NCI-H446 (cell line): ENCODE results near the gene KLHL26.

Source experiments
- DNase-seq, 2 experiments: peaks; one replicate each; lab custom pipeline; 2025; lab: John Stamatoyannopoulos, UW

The KLHL26 gene

DNA sequence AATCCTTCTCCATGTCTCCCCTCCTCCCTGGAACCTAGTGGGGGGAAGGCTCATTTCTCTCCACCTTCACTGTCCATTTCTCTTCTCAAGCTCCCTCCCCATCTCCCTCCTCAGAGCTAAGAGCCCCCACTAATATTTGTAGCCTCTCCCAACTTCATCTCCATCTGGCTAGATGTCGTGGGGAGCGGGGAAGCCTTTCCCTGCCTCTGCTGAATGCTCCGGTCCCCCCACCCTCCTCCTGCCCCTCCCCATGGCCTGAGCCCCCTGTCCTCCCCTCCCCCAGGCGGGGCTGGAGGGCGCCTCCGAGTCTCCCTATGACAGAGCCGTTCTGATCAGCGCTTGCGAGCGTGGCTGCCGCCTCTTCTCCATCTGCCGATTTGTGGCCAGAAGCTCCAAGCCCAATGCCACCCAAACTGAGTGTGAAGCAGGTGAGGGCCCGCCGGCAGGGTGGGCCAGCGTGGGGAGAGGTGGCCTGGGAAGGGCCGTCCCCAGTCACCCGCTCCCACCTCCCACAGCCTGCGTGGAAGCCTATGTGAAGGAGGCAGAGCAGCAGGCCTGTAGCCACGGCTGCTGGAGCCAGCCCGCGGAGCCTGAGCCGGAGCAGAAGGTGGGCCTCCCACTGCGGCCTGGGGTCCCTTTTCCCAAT, 23.1 kb upstream of the KLHL26 start:
- DNase-seq, result no peak

GRCh38 chr19:18616023-18616422, 20.8 kb upstream of the KLHL26 start:
- no peak for DNase-seq

GRCh38 chr19:18617562-18617961, 19.3 kb upstream of the KLHL26 start:
- DNase-seq, result no peak

GRCh38 chr19:18618236-18618635, 18.6 kb upstream of the KLHL26 start:
- DNase-seq, result no peak

GRCh38 chr19:18620311-18620710, 16.5 kb upstream of the KLHL26 start:
- DNase-seq, result no peak

- DNase-seq, result no peak
Observed at GRCh38 chr19:18620902-18621301, 15.9 kb upstream of the KLHL26 start.

- DNase-seq, result no peak
Observed at GRCh38 chr19:18626906-18627305, 9.9 kb upstream of the KLHL26 start.

DNA sequence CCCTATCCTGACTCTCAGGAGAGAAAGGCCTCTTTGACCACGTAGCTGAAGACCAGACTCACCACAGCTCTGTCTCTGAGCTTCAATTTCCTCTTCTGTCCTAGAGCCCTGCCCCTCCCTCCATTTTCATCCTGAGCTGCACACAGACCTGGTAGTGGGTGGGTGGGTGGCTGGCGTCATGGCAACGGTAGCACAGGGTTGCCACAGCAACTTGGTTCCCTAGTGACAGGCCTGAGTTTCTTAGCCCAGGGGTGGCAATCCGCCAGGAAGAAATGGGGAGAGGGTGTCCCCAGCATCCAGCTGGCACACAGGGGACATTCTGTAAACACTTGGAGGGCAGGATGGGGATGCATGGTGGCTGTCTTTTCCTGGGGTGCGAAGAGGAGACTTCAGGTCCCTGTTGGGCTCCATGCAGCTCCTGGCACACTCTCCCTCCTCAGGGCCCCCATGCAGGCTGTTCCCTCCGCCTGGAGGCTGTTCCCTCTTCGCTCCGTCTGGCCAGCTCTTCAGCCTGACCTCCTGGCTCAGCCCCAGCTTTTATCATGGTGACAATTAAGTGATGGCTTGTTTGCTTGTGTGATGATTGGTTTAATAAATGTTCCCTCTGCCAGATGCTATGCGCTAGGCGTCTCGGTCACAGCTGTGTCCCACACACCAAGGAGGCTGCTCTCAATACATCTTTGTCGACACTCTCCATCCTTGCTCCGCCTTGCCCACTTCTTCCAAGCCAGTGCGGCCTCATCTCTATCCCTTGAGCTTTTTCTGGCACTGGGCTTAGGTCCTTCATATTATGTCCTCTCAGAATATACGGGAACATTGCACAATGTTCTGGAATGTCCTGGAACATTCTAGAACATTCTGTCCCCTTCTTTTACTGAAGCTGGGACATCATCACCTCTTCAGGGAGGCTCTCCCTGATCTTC, 7.4 kb upstream of the KLHL26 start:
- no peak for DNase-seq

- no peak for DNase-seq
Observed at GRCh38 chr19:18633321-18633720, 3.5 kb upstream of the KLHL26 start.

DNA sequence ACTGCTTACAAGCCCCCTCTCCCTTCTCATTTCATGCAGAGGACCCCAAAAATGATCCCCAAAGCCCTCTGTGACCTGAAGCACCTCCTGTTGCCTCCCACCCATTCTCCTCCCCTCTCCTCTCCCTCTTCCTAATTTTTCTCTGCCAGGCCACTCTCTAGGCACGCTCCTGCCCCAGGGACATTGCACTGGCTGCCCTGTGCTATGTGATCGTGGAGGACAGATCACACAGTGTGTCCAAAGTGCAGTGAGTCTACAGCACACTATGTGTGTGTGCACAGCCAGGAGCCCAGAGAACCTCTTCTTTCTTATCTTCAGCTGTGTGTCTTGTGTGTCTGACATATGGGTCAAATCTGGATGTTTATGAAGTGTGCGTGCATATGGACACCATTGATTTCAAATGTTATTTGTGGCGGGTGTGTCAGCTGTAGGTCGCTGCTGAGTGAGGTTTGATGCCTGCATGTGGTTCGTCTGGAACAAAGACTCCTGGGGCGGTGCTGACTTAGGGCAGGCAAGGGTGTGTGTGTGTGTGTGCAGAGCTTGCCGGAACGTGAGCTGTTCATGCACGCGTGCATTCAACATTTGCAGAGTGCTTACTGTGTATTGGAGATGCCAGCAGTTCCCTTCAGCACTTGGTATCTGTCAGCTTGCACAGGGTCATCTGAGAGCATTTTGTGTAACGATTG, 2.1 kb upstream of the KLHL26 start:
- DNase-seq, result no peak

DNA sequence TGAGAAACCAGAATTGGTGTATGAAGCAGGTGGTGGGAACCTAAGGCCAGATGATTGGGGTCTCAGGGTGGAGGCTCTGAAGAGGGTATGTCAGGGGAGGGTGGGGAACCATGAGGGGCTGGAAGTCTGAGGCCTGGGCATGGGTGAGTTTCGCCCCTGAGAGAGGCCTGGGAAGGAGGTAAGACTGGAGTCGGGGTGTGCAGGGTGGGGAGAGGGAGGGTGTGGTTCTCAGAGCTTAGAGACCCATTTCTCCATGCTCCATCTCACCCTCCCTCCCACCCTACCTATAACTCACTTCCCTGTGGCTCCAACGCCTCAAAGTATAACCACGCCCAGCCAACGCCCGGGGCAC, 1.0 kb upstream of the KLHL26 start:
- DNase-seq, result no peak

GRCh38 chr19:18636183-18636968, 452 bp upstream of the KLHL26 start:
- peak; percentile 95 to 98 for DNase-seq

DNA sequence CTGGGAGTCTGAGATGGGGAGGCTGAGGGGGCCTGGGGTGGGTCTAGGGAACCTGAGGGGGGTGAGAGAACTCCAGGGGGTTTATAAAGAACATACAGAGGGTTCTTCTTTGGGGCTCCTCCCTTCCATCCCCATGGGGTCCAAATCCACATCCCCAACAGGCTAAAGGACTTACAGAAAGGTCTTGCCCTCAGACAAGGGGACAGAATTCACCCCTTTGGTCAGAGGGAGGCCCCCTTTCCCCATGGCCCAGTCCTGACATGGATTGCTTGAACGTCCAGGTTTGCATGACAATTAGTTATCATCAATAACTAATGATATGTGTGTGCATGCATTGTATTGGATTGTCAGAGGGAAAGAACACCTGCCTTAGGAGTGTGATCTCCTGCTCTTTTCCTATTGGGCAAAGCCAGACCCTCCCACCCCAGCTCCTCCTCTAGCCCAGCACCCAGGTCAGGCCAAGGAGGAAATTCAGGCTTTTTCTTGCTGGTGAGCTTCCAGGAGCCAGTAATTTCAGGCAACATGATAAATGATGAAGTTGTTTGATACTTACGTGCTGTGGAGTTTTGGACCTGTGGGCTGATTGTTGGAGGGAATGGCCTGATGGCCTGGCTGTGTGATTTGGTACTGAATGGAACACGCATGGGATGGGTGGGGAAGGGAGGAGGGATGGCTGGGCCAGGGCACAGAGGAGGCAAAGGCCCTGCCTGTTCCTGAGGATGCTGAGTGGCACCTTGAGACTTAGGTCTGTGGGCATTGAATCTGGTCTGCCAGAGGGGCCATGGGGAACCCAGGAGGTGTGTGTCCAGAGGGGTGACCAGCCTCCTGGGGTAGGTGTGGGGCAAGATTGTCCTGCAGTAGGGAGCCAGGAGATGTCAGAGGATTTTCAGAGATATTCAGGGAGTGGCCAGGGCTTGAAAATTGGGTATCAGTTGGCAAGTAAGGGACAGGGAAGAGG, 1.1 kb downstream of the KLHL26 start:
- DNase-seq, result no peak

- no peak for DNase-seq
Observed at GRCh38 chr19:18639706-18640243, 2.9 kb downstream of the KLHL26 start.

GRCh38 chr19:18644196-18645034, 7.6 kb downstream of the KLHL26 start:
- DNase-seq, result no peak

GRCh38 chr19:18645035-18645511, 8.2 kb downstream of the KLHL26 start:
- DNase-seq, result no peak

- no peak for DNase-seq
Observed at GRCh38 chr19:18646535-18647370, 9.9 kb downstream of the KLHL26 start.

DNA sequence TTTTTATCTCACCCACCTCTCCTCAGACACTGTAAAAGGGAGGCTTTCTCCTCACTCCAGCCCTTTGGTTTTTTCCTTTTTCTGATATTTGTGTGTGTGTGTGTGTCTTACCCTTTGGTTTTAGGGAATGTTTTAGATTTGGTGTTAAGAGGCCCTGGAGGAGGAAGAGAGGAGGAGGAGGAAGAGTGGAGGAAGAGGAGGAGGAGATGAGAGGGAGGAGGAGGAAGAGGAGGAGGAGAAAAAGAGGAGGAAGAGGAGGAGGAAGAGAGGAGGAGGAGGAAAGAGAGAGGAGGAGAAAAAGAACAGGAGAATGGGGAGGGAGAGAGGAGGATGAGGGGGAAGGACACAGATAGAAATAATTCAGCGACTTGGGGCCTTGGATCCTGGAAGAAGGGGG, 10.5 kb downstream of the KLHL26 start:
- no peak for DNase-seq

GRCh38 chr19:18647807-18648206, 11.0 kb downstream of the KLHL26 start:
- DNase-seq, result no peak
